ENCODE measurements around the gene CROCC2. TPM values are rescaled to one million over a fixed set of nuclear protein-coding genes. Genes with fewer than 3 reads are reported as not detected.

The CROCC2 gene
- total and polyA plus RNA-seq, 10 of the 15 experiments (the other 5 are each of a cell fraction or from before 2014, with no cell fraction given) = not detected

DNA sequence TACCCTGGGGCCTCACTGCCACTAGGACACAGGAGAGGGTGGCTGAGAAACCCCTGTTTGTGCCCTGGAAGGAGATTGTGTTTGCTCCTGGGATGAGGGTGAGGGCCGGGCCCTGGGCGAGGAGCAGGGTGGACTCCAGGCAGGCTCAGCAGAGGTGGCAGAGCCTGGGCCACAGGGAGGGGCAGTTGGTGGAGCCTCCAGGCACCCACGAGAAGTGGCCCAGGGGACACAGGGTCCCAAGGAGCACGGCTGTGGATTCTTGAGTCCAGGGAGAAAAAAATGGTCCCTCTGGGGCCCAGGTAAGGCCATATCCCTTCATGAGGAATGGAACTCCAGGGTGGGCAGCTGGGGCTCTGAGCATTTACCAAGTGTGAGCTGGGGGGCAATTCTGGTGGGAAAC, 18.5 kb upstream of the CROCC2 start:
- Histone ChIP-seq H3K4me2 (ENCODE audit: control insufficient read depth, insufficient read depth) (no peak overlapping the region), H2AFZ (ENCODE audit: control insufficient read depth, low read depth, low read length) (no peak overlapping the region), H3K9me3 (replicated peaks; ENCODE audit: control insufficient read depth, insufficient read depth, low read length) (no peaks in the 10 kb centered on the region), H3K4me3 (no peak overlapping the region), H3K9ac (ENCODE audit: control insufficient read depth, insufficient read depth, low read length) (no peak overlapping the region), H3K4me1 (ENCODE audit: control insufficient read depth, insufficient read depth, low read length) (no peaks in the 10 kb centered on the region), H3K27me3 (replicated peaks in 1 of 2; ENCODE audit: control insufficient read depth in 2 of 2, insufficient read depth in 2 of 2, low read length in 1 of 2) (no peaks in the 10 kb centered on the region; a peak in 1 of 4 replicates), H4K20me1 (ENCODE audit: control insufficient read depth, insufficient read depth) (no peaks in the 10 kb centered on the region), H3K27ac (ENCODE audit: control insufficient read depth, insufficient read depth) (no peak overlapping the region), H3K36me3 (ENCODE audit: control insufficient read depth in 2 of 2, insufficient read depth in 2 of 2, low read length in 1 of 2) (no peaks in the 10 kb centered on the region), H3K79me2 (ENCODE audit: control insufficient read depth, insufficient read depth, low read length) (no peaks in the 10 kb centered on the region)
- intact Hi-C loops (cut with micrococcal nuclease; ENCODE audit: unreplicated experiment) (no loop called here), in situ Hi-C loops (cut with MboI) (no loop called here)
- ChIA-PET CTCF (no interaction called here), POLR2A (no interaction called here), RAD21 (ENCODE audit: unreplicated experiment) (no interaction called here), SMC1A (ENCODE audit: uncharacterized antibody, unreplicated experiment) (no interaction called here)
- no peak for ATAC-seq
- DNase-seq (ENCODE audit: low read depth, low spot score) = no peak
- WGBS (ENCODE audit: insufficient coverage, insufficient replicate concordance, low lambda C conversion rate, missing lambda C conversion rate) = 13% methylated on average over 4 of the region's 4 CpGs
- no peak for FAIRE-seq
- no TSS peak for BruUV-seq (replicated peaks)
- TF ChIP-seq MXI1 (IDR thresholded peaks at IDR 0.05; ENCODE audit: low read depth, low read length) (no peak), YY1 (IDR thresholded peaks at IDR 0.05; ENCODE audit: low read depth, low read length) (no peak), KLF5 (IDR thresholded peaks at IDR 0.05; ENCODE audit: partially characterized antibody) (no peak)

- in situ Hi-C loops (cut with MboI) (no loop called here), intact Hi-C loops (cut with micrococcal nuclease; ENCODE audit: unreplicated experiment) (no loop called here)
- ChIA-PET SMC1A (ENCODE audit: uncharacterized antibody, unreplicated experiment) (no interaction called here), RAD21 (ENCODE audit: unreplicated experiment) (no interaction called here), POLR2A (no interaction called here), CTCF (no interaction called here)
- WGBS (ENCODE audit: insufficient coverage, insufficient replicate concordance, low lambda C conversion rate, missing lambda C conversion rate) = 69% methylated on average over 31 of the region's 37 CpGs
- Histone ChIP-seq H3K4me1 (ENCODE audit: control insufficient read depth, insufficient read depth, low read length) (no peaks in the 10 kb centered on the region), H4K20me1 (ENCODE audit: control insufficient read depth, insufficient read depth) (no peaks in the 10 kb centered on the region), H2AFZ (ENCODE audit: control insufficient read depth, low read depth, low read length) (no peak overlapping the region), H3K4me3 (no peak overlapping the region), H3K27me3 (replicated peaks in 1 of 2; ENCODE audit: control insufficient read depth in 2 of 2, insufficient read depth in 2 of 2, low read length in 1 of 2) (no peaks in the 10 kb centered on the region; a peak in 1 of 4 replicates), H3K9ac (ENCODE audit: control insufficient read depth, insufficient read depth, low read length) (no peak overlapping the region), H3K27ac (ENCODE audit: control insufficient read depth, insufficient read depth) (no peak overlapping the region), H3K4me2 (ENCODE audit: control insufficient read depth, insufficient read depth) (no peak overlapping the region), H3K9me3 (replicated peaks; ENCODE audit: control insufficient read depth, insufficient read depth, low read length) (no peaks in the 10 kb centered on the region), H3K79me2 (ENCODE audit: control insufficient read depth, insufficient read depth, low read length) (no peaks in the 10 kb centered on the region), H3K36me3 (ENCODE audit: control insufficient read depth in 2 of 2, insufficient read depth in 2 of 2, low read length in 1 of 2) (no peaks in the 10 kb centered on the region)
- TF ChIP-seq HSF1 (IDR thresholded peaks at IDR 0.05; ENCODE audit: low read depth, low read length) (no peak), STAT3 (IDR thresholded peaks at IDR 0.05; ENCODE audit: low read depth, low read length) (no peak), NFXL1 (IDR thresholded peaks at IDR 0.05; ENCODE audit: borderline replicate concordance) (no peak), PAX8 (IDR thresholded peaks at IDR 0.05) (no peak), MEF2A (IDR thresholded peaks at IDR 0.05; ENCODE audit: insufficient read depth, low read depth, low read length) (no peak), CHD4 (IDR thresholded peaks at IDR 0.05) (no peak), RCOR1 (conservative IDR thresholded peaks at IDR 0.05; ENCODE audit: low read depth, low read length) (no peak), NR2C2 (IDR thresholded peaks at IDR 0.05; ENCODE audit: borderline replicate concordance, control insufficient read depth, insufficient read length, low read depth) (no peak)
- TF ChIP-seq, protein P1, sequence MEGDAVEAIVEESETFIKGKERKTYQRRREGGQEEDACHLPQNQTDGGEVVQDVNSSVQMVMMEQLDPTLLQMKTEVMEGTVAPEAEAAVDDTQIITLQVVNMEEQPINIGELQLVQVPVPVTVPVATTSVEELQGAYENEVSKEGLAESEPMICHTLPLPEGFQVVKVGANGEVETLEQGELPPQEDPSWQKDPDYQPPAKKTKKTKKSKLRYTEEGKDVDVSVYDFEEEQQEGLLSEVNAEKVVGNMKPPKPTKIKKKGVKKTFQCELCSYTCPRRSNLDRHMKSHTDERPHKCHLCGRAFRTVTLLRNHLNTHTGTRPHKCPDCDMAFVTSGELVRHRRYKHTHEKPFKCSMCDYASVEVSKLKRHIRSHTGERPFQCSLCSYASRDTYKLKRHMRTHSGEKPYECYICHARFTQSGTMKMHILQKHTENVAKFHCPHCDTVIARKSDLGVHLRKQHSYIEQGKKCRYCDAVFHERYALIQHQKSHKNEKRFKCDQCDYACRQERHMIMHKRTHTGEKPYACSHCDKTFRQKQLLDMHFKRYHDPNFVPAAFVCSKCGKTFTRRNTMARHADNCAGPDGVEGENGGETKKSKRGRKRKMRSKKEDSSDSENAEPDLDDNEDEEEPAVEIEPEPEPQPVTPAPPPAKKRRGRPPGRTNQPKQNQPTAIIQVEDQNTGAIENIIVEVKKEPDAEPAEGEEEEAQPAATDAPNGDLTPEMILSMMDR (IDR thresholded peaks at IDR 0.05 in 2 of 3, conservative IDR thresholded peaks at IDR 0.05 in 1 of 3; ENCODE audit: control insufficient read depth in 2 of 3, extremely low read depth in 1 of 3, insufficient read depth in 1 of 3, low read depth in 3 of 3, low read length in 3 of 3) = no peak
- DNase-seq (ENCODE audit: low read depth, low spot score) (no peak), ATAC-seq (no peak), FAIRE-seq (no peak)
- BruUV-seq (replicated peaks) = no TSS peak
Observed at GRCh38 chr2:240888130-240888889, 17.8 kb upstream of the CROCC2 start.

Data from GM12878 (cell line).